Loucy (cell line): ENCODE results near the gene RGL4.

ENCODE experiments used
- CTCF ChIP-seq: fragments of 200-600 bp; sonication (generic); conservative IDR thresholded peaks from 2 replicates; pipeline ENCODE4 v1.5.1; 2014; ENCODE audit warnings: mild to moderate bottlenecking, antibody characterized with exemption, low read length
- EZH2phosphoT487 ChIP-seq: fragments of 200-600 bp; IDR thresholded peaks from 2 replicates; pipeline ENCODE4 v1.6.1; 2018; ENCODE audit warnings: antibody characterized with exemption, mild to moderate bottlenecking, moderate library complexity, borderline replicate concordance

DNA sequence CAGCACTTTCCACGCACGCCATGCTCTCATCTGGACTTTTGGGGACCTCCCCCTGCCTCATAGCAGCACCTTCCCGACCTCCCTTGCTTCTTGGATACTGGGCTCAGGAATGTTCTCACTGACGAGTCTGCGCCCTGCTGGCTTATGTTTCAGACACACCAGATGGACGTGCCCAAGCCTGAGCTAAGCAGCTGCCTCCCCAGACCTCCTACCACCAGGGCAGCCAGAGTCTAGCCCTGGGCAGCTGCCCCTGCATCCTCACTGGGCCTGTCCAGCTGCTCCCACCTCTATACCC, 13.2 kb upstream of the RGL4 start:
- TF ChIP-seq CTCF (no peak), EZH2phosphoT487 (no peak)
